ENCODE measurements around the gene YY2.
"Not testable (repeated sequence)": the region's sequence is repeated elsewhere in the genome, so short reads cannot be mapped to it uniquely, and the experiment has no call there.

YY2 gene

DNA sequence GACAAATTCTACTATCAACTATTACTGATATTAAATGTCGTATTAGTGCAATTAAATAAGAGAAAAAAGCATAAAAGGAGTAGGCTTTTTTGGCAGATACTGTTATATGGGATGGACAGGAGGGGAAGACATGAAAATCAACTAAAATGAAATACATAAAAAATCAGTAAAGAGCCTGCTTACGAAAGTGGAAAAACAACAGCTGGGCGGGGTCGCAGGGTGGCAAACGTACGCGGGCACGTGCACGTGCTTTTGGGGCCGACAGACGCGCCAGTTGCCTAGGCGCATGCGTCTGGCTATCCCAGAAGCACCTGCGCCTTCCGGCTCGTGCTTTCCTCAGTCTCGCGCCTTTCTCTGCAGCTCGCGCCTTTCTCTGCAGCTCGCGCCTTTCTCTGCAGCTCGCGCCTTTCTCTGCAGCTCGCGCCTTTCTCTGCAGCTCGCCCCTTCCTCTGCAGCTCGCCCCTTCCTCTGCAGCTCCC is at the start of gene YY2:
Gene YY2, plus strand, starts transcription at position 51 of the 479 bp plus-strand sequence. CDS start 498 bp downstream, outside the sequence.
- no peak within 1 kb of the TSS for H3K27ac ChIP-seq (ENCODE audit: low read length)
- peaks cover 6% of the 10 kb centered on the region for H3K9me3 ChIP-seq (ENCODE audit: control insufficient read depth, low read depth, low read length)
- no peaks in the 10 kb centered on the region for H3K27me3 ChIP-seq (ENCODE audit: control insufficient read depth, insufficient read depth, low read length)
- no peak within 1 kb of the TSS for H3K4me3 ChIP-seq (ENCODE audit: low read length)
- H3K36me3 ChIP-seq (ENCODE audit: control insufficient read depth, low read depth, low read length) = peaks cover 9% of the 10 kb centered on the region
- no peaks in the 10 kb centered on the region for H3K4me1 ChIP-seq (ENCODE audit: control insufficient read depth, low read depth, low read length)
- H3K9ac ChIP-seq (ENCODE audit: low read length) = no peak within 1 kb of the TSS

DNA sequence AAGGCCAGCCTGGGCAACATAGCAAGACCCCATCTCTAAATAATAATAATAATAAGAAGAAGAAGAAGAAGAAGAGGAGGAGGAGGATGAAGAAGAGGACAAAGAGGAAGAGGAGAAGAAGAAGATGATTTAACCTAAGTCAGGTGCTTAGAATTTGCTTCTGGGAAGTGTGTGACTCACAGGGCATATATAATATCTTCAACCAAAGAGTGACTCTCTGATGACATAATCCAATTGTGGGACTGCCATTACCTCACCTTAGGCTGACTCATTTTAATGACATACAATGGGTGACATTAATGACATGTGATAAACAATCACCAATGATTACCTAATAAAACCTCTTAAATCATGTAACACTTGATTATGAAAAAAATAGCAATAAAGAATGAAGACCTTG is 49.1 kb upstream of the YY2 start:
- H3K4me3 ChIP-seq (ENCODE audit: low read length) = no peak overlapping the region
- H3K27me3 ChIP-seq (ENCODE audit: control insufficient read depth, insufficient read depth, low read length) = no peaks in the 10 kb centered on the region
- H3K4me1 ChIP-seq (ENCODE audit: control insufficient read depth, low read depth, low read length) = no peaks in the 10 kb centered on the region
- no peak overlapping the region for H3K9ac ChIP-seq (ENCODE audit: low read length)
- no peaks in the 10 kb centered on the region for H3K36me3 ChIP-seq (ENCODE audit: control insufficient read depth, low read depth, low read length)
- no peak overlapping the region for H3K27ac ChIP-seq (ENCODE audit: low read length)
- H3K9me3 ChIP-seq (ENCODE audit: control insufficient read depth, low read depth, low read length) = peaks cover 7% of the 10 kb centered on the region

DNA sequence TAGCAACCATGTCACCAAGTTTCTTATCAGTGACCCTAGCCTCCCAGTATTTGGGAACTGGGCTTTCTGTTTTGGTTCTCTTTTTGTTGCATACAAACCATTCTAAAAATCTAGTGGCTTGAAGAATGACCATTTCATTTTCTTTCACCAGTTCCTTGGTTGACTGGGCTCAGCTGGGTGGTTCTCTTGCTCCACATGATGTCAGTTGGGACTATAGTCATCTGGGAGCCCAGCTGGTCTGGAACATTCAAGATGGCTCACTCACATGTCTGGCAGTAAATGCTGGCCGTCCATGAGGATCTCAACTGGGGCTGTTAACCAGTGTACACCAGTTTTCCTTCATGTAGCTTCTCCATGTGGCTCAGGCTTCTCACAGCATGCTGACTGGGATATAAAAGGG is 44.0 kb upstream of the YY2 start:
- no peaks in the 10 kb centered on the region for H3K27me3 ChIP-seq (ENCODE audit: control insufficient read depth, insufficient read depth, low read length)
- no peaks in the 10 kb centered on the region for H3K36me3 ChIP-seq (ENCODE audit: control insufficient read depth, low read depth, low read length)
- H3K27ac ChIP-seq (ENCODE audit: low read length) = no peak overlapping the region
- no peak overlapping the region for H3K9ac ChIP-seq (ENCODE audit: low read length)
- peaks cover 19% of the 10 kb centered on the region for H3K4me1 ChIP-seq (ENCODE audit: control insufficient read depth, low read depth, low read length)
- no peak overlapping the region for H3K4me3 ChIP-seq (ENCODE audit: low read length)
- H3K9me3 ChIP-seq (ENCODE audit: control insufficient read depth, low read depth, low read length) = peaks cover 12% of the 10 kb centered on the region

DNA sequence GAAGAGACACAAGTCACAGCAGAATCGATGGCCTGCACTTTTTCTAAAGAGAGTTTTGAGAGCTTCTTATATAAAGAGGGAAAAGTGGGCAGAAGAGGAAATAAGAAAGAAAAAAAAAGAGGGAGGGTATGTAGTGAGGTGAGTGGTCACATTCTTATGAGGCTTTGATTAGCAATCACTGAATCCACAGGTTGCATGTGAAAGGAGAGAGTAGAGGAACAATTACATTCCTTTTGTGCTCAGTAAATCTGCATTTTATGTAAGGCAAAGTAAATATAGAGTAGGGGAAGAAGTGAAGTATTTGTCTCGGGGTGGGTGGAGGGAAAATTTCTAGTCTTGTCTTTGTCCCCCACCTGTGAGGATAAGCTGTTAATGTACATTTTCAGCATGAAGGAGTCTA is 43.2 kb upstream of the YY2 start:
- H3K4me3 ChIP-seq (ENCODE audit: low read length) = no peak overlapping the region
- no peak overlapping the region for H3K9ac ChIP-seq (ENCODE audit: low read length)
- peaks cover 19% of the 10 kb centered on the region for H3K4me1 ChIP-seq (ENCODE audit: control insufficient read depth, low read depth, low read length)
- H3K27ac ChIP-seq (ENCODE audit: low read length) = no peak overlapping the region
- no peaks in the 10 kb centered on the region for H3K27me3 ChIP-seq (ENCODE audit: control insufficient read depth, insufficient read depth, low read length)
- no peaks in the 10 kb centered on the region for H3K36me3 ChIP-seq (ENCODE audit: control insufficient read depth, low read depth, low read length)
- H3K9me3 ChIP-seq (ENCODE audit: control insufficient read depth, low read depth, low read length) = peaks cover 12% of the 10 kb centered on the region

DNA sequence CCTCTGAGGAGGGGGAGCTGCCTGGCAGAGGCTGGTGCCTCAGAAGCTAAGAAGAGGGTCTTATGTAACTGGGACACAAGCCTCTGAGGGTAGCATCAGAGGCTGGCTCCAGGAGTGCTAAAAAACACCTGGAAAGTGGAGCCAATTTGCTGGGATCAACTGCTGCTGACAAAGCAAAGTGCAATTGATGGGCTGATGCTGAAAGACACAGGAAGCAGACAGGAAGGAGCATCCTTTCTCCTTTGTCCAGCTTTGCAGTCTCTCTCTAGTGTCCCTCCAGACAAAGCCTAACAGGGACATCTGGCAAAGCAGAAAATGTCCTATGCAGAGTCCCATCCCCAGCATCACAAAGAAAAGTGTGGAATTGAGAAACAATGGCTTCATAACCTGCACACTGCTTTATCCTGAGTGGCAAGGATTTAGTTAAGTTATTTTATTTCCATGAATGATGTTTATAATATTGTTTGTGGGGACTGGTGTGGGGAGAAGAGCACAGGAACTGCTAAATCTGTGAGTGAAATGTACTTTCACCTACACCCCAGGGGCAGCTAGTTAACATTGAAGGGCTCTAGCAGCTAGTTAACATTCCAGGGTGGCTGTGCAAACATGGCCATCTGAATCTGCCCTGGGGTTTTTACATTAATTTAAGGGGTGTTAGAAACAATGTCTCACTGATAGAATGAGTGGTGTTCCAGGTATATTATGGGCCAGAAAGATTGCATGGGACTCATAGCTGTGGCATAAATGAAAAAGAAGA is 42.0 kb upstream of the YY2 start:
- Histone ChIP-seq H3K4me1 (ENCODE audit: control insufficient read depth, low read depth, low read length) (peaks cover 19% of the 10 kb centered on the region), H3K4me3 (ENCODE audit: low read length) (no peak overlapping the region), H3K27me3 (ENCODE audit: control insufficient read depth, insufficient read depth, low read length) (no peaks in the 10 kb centered on the region), H3K9ac (ENCODE audit: low read length) (no peak overlapping the region), H3K36me3 (ENCODE audit: control insufficient read depth, low read depth, low read length) (no peaks in the 10 kb centered on the region), H3K9me3 (ENCODE audit: control insufficient read depth, low read depth, low read length) (peaks cover 15% of the 10 kb centered on the region), H3K27ac (ENCODE audit: low read length) (peak overlapping the region; percentile 19)

DNA sequence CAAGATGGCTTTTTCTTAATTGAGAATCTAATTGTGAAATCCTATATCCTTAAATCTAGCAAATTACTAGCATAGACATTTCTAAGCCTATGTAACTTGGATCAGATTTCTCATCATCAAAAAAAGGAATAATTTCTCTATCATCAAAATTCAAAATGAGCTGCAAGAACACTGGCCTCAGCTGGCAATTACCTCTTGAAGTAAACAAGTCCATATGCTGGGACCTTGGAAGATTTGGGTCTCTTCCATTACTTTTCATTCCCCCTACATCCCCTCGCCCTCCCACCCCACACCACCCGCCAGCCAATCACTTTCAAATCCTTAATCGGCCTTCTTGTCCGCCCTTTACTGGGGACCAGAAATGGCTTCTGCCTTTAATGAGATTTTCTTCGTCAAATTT is 39.7 kb upstream of the YY2 start:
- Histone ChIP-seq H3K27me3 (ENCODE audit: control insufficient read depth, insufficient read depth, low read length) (no peaks in the 10 kb centered on the region), H3K27ac (ENCODE audit: low read length) (no peak overlapping the region), H3K36me3 (ENCODE audit: control insufficient read depth, low read depth, low read length) (no peaks in the 10 kb centered on the region), H3K4me3 (ENCODE audit: low read length) (no peak overlapping the region), H3K9me3 (ENCODE audit: control insufficient read depth, low read depth, low read length) (peaks cover 16% of the 10 kb centered on the region), H3K9ac (ENCODE audit: low read length) (no peak overlapping the region), H3K4me1 (ENCODE audit: control insufficient read depth, low read depth, low read length) (peaks cover 19% of the 10 kb centered on the region)

DNA sequence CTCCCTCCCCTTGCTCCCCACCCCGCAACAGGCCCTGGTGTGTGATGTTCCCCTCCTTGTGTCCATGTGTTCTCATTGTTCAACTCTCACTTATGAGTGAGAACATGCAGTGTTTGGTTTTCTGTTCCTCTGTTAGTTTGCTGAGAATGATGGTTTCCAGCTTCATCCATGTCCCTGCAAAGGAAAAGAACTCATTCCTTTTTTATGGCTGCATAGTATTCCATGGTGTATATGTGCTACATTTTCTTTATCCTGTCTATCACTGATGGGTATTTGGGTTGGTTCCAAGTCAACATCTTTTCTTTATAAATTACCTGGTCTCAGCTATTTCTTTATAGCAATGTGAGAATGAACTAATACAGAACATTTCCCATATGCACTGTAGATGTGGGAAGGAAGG is 35.6 kb upstream of the YY2 start:
- H3K36me3 ChIP-seq (ENCODE audit: control insufficient read depth, low read depth, low read length) = not testable (repeated sequence)

DNA sequence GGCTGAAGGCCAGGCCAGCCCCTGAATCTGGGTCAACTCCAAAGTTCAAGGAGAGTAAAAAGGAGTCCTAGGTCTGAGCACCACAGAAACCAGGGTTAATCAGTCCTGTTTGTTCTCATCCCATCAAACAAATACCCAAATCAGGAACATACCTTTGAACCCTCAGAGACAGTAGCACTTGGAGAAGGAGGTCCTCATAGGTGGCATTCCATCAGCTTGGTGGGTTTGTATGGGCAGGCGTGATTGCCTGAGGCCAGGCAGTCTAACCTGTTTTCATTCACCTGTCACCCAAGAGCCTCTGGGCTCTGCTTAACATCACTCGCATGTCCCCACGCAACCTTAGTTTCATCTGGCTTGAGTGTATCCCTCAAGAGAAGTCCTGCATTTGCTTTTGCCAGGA is 33.9 kb upstream of the YY2 start:
- Histone ChIP-seq H3K9me3 (ENCODE audit: control insufficient read depth, low read depth, low read length) (peaks cover 18% of the 10 kb centered on the region), H3K27me3 (ENCODE audit: control insufficient read depth, insufficient read depth, low read length) (no peaks in the 10 kb centered on the region), H3K36me3 (ENCODE audit: control insufficient read depth, low read depth, low read length) (no peaks in the 10 kb centered on the region), H3K4me3 (ENCODE audit: low read length) (no peak overlapping the region), H3K4me1 (ENCODE audit: control insufficient read depth, low read depth, low read length) (no peaks in the 10 kb centered on the region), H3K27ac (ENCODE audit: low read length) (no peak overlapping the region), H3K9ac (ENCODE audit: low read length) (no peak overlapping the region)

More for the DNA sequence above, 35.6 kb upstream of the YY2 start:
- H3K27ac ChIP-seq (ENCODE audit: low read length); H3K9ac ChIP-seq (ENCODE audit: low read length); H3K4me1 ChIP-seq (ENCODE audit: control insufficient read depth, low read depth, low read length); H3K4me3 ChIP-seq (ENCODE audit: low read length); H3K27me3 ChIP-seq (ENCODE audit: control insufficient read depth, insufficient read depth, low read length): not testable (repeated sequence)
- H3K9me3 ChIP-seq (ENCODE audit: control insufficient read depth, low read depth, low read length) = peaks cover 18% of the 10 kb centered on the region

DNA sequence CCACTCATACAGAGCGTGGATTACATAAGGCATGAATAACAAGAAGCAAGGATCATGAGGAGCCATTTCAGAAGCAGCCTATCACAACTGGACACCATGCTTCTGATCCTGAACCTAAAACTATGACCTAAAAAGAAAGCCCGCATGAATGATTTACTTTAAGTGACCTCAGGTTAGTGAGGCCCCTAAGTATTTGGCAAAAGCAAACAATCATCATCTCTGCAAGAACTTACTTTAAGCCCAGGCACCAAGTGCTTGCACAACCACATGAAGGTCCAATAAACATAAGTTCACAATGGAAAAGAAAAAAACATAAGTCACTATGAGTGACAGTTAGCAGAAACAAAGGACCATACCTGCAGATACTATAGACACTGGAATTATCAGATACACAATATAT is 24.3 kb upstream of the YY2 start:
- H3K4me1 ChIP-seq (ENCODE audit: control insufficient read depth, low read depth, low read length) = no peaks in the 10 kb centered on the region
- H3K27ac ChIP-seq (ENCODE audit: low read length) = no peak overlapping the region
- no peaks in the 10 kb centered on the region for H3K27me3 ChIP-seq (ENCODE audit: control insufficient read depth, insufficient read depth, low read length)
- H3K36me3 ChIP-seq (ENCODE audit: control insufficient read depth, low read depth, low read length) = no peaks in the 10 kb centered on the region
- peaks cover 18% of the 10 kb centered on the region for H3K9me3 ChIP-seq (ENCODE audit: control insufficient read depth, low read depth, low read length)
- no peak overlapping the region for H3K4me3 ChIP-seq (ENCODE audit: low read length)
- H3K9ac ChIP-seq (ENCODE audit: low read length) = no peak overlapping the region

DNA sequence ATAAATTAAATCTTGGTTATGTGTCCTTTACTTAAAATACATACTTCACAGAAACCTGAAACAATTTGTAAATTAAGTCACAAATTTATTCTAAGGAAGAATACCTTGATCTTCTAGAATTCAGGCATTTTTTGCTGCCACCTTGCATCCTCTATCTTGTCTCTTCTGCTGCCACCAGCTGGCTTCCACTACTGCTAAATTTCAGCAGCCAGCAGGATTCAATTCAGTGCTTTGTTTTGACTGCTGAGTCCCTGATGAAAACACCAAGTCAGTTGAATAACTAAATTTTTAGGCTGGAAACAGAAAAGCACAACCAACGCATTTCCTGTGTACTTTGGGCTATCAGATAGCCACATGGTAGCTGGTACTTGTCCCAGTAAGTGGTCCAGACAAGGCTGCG is 18.7 kb upstream of the YY2 start:
- Histone ChIP-seq H3K36me3 (ENCODE audit: control insufficient read depth, low read depth, low read length) (no peaks in the 10 kb centered on the region), H3K27ac (ENCODE audit: low read length) (no peak overlapping the region), H3K4me1 (ENCODE audit: control insufficient read depth, low read depth, low read length) (peaks cover 5% of the 10 kb centered on the region), H3K4me3 (ENCODE audit: low read length) (no peak overlapping the region), H3K9ac (ENCODE audit: low read length) (no peak overlapping the region), H3K9me3 (ENCODE audit: control insufficient read depth, low read depth, low read length) (peaks cover 12% of the 10 kb centered on the region), H3K27me3 (ENCODE audit: control insufficient read depth, insufficient read depth, low read length) (no peaks in the 10 kb centered on the region)

DNA sequence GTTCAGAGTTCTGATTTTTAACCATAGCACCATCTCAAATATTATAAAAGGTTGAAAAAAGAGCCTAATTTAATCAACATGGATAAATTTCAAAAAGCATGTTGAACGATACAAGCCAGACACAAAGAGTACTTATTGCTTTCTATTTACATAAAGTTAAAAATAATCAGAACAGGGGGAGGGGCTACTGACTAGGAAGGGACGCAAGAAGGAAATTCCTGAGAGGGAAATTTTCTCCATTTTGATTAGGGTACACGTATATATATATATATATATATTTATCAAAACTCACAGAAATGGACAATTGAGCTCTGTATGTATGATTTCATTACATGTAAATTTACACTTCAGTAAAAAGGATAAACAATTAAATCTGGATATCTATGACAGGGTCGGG is 16.9 kb upstream of the YY2 start:
- no peak overlapping the region for H3K9ac ChIP-seq (ENCODE audit: low read length)
- peak overlapping the region; percentile 57 for H3K4me3 ChIP-seq (ENCODE audit: low read length)
- H3K9me3 ChIP-seq (ENCODE audit: control insufficient read depth, low read depth, low read length) = peaks cover 15% of the 10 kb centered on the region
- peaks cover 5% of the 10 kb centered on the region for H3K4me1 ChIP-seq (ENCODE audit: control insufficient read depth, low read depth, low read length)
- H3K36me3 ChIP-seq (ENCODE audit: control insufficient read depth, low read depth, low read length) = no peaks in the 10 kb centered on the region
- no peak overlapping the region for H3K27ac ChIP-seq (ENCODE audit: low read length)
- H3K27me3 ChIP-seq (ENCODE audit: control insufficient read depth, insufficient read depth, low read length) = no peaks in the 10 kb centered on the region
